GM04503 (cell line): ENCODE data around the gene ALCAM.
"Not testable (repeated sequence)": the region's sequence is repeated elsewhere in the genome, so short reads cannot be mapped to it uniquely, and the experiment has no call there.

Experiments used
- DNase-seq: peaks from one replicate; pipeline ENCODE4 v3.0.0-alpha.2; 2012; ENCODE audit warnings: low read depth

ALCAM gene

DNA sequence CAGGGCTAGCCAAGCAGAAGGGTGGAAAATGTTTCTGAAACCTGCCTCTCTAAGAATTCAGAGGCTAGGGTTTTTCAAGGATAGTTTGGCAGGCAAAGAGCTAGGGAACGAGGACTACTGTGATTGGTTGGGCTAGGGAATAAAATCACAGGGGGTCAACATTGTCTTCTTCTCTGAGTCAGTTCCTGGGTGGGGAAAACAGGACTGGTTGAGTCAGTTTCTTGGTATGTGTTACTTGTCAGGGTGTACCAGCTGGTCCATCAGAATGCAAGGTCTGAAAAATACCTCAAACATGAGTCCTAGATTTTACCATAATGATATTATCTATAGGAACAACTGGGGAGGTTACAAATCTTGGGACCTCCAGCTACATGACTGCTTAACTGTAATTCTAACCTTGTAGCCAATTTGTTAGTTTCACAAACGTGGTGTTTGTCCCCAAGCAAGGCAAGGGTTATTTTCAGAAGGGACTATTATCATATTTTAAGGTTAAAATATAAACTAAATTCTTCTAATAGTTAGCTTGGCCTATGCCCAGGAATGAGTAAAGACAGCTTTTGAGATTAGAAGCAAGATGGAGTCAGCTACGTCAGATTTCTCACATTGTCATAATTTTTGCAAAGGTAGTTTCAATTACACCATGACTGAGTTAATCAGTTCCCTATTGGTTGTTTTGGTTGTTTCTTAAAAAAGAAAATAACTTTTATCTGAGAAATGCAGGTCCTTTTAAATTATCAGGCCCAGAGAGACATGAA lies 231.5 kb downstream of the ALCAM start:
- peak; percentile 65 for DNase-seq

DNA sequence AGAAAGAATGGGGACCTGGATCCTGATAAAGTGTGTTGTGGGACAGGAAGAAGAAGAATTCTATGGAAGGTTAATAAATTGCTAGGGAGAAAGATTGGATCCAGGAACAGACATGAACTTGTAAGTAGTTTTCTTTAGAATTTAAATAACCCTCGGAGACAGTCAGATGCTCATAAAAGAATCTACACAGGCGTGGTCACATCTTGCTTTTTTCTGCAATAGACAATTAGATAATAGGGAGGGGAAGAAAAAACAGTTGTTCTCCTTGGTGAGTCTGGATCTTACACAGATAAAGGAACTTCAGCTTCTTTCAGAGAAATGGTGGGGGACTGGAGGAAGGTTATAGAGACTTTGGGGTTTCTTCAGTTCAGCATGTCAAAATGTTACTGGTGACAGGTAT lies 232.6 kb downstream of the ALCAM start:
- no peak for DNase-seq

DNA sequence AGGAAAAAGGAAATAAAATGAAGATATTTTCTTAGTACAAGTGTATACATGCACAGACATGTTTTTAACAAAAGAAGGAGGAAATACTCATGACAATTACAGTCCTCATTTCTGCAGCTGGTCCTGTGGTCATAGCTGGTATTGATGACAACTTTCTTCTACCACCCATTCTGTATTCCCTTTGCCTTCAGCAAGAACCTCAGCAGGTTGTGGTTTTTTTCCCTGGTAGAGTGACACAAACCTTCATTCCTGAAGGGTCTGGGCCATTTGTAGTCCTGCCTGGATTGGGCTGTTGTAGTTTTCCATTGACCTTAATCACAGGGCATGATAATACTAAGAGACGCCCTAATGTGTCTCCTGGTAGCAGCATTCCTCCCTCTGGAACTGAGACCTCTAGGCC lies 235.0 kb downstream of the ALCAM start:
- not testable (repeated sequence) for DNase-seq

DNA sequence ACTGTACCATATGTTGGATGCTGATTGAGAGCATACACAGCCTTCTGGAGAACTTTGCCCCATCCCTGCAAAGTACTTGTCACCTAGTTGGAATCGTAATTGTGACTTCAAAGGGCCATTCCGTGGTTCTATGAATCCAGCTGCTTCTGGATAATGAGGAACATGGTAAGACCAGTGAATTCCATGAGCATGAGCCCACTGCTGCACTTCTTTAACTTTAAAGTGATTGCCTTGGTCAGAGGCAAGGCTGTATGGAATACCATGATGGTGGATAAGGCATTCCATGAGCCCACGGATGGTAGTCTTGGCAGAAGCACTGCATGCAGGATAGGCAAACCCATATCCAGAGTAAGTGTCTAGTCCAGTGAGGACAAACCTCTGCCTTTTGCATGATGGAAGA lies 235.6 kb downstream of the ALCAM start:
- not testable (repeated sequence) for DNase-seq

DNA sequence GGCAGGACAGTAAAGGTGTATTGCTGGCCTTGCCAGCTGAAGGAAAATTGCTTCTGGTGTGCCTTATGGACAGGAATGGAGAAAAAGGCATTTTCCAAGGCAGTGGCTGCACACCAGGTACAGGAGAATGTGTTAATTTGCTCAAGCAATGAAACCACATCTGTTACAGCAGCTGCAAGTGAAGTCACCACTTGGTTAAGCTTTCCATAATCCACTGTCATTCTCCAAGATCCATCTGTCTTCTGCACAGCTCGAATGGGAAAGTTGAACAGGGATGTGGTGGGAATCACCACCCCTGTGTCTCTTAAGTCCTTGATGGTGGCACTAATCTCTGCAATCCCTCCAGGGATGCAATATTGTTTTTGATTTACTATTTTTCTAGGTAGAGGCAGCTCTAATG lies 236.8 kb downstream of the ALCAM start:
- DNase-seq = not testable (repeated sequence)

DNA sequence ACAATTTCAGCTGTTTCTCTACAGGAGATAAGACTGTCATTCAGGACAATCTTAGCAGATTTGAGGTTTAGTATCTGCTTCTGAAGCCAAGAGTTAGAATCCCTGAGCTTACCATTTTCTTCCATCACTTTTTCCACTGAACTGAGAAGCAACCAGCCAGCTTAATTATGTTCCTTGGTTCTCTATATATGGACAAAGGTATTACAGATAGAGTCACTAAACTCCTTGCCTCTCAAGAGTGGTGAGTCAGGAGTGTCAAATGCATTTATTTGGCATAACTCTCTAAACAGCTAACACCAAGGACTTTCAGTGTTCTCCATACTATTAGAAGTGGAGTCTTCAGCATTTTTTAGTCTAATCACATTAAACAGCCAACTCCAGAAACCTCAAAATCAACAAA lies 239.3 kb downstream of the ALCAM start:
- DNase-seq = no peak

DNA sequence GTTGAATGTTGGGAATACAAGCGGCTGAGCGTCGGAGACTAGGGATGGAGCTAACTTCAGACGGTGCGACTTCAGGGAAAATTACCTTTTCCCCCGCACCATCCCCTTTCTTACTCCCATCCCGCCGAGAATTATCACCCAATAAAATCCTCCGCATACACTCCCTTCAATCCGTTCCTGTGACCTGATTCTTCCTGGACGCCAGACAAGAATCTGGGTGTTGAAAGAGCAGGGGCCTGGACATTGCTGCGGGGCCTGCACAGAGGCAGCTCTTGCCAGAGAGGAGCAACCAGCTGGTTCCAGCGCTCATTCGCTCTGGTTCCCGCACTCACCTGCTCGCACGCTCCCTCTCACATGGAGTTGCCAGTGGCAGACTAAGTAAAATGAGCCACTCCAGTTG lies 241.9 kb downstream of the ALCAM start:
- DNase-seq = no peak

DNA sequence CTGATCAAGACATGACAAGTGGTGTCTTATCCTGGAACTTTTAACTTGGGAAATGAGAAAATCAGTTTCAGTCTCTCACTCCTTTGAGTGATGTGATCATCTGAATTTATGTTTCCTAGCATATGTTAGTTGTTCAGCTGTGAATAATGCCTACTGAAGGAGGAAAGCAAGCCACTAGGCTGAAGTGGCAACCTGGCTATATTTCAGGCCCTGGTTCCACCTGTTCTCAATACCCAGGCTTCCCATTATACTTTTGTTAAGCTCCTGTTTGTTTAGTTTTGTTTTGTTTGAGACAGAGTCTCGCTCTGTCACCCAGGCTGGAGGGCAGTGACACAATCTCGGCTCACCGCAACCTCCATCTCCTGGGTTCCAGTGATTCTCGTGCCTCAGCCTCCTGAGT lies 243.8 kb downstream of the ALCAM start:
- DNase-seq = no peak

DNA sequence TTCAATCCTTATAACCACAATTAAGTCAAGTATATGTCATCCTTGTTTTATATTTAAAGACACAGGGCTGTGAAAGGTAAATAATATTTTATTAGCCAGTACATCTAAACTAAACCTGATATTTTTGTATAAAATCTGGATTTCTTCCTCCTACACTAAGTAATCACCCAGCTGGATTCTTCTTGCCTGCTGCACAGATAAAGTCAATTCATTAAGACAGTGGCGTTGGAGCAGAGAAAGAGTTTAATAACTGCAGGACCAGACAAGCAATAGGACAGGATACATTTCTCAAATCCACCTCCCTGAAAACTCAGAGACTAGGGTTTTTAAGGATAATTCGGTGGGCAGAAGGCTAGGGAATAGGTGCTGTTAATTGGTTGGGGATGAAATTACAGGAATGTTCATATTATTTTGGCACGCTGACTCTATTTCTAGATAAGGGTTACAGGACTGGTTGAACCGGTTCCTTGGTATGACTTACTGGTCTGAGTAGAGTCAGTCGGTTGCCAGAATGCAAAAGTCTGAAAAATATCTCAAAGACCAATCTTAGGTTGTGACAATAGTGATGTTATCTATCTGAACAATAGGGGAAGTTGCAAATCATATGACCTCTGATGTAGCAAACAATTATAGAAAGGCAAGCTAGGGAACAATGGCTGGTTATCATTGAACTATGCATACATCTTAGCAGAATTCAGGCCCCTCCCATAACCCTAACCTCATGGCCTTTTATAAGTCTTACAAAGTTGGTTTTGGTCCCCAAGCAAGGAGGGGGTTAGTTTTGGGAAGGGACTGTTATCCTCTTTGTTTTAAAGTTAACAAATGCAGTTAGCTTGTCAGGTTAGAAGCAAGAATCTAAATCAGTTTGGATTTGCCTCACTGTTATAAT lies 244.8 kb downstream of the ALCAM start:
- no peak for DNase-seq

DNA sequence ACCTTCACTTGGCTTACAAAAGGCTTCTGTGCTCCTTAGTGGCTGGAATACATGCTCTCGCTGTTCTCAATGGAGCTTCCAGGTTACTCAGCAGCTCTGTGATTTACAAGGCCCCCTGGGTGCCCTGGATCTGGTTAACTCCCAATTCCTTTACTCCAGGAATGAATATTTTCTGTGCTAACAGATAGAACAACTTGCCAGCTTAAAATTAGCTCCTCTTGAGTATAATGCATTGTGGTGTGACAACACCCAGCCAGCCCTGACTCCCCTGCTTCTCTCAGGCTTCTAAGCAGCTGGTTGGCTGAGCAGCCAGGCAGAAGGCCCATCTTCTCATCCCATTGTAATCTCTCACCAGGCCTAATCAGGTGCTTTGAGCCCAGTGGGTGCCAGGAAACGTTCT lies 246.4 kb downstream of the ALCAM start:
- DNase-seq = peak; percentile 31

DNA sequence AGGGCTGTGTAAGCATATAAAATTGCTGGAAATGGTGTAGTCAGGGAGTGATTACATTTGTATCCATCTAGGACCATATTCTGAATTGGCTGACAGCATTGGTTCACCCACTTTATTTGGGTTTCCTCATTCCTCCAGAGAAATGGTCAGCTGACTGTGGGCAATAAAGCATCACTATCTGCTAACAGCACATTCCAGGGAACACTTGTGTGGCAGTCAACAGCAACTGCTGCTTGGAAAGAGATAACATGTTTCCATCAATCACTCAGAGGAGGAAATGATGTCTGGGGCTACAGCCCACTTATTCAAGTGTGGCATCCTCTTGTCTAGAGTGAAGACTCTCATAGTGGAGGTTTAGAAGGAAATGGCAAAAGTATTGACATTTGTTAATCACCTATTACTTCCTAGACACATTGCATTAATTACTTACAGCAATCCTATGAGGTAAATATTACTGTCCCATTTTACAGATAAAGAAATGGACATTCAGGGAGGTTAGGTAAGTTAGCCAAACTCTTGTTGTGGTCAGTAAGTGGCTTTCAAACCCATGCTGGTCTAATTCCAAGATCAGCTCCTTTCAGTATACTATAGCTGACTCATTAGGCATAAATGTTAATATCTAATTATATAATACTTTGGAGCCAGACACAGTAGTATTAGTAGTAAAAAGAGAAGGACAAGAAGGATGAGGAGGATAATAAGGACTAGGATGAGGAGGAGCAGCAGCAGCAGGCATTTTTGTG lies 247.8 kb downstream of the ALCAM start:
- no peak for DNase-seq

DNA sequence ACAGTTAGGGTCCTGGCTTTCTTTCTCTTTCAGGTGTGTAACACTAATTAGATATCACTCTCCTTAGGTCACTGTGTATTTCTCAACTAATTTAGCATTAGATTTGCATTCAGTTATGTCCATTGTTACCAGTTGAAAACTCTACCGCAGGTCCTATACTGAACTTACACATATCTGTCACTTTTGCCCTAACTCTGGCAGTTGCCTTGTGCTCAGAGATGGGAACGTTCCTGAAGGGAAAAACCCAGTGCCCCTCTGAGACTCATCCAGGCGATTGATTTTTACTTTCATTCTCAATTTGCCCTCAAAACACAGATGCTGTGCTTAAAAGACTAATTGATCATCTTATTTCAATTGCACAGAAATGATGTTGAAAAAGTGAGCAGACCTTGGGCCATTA lies 249.1 kb downstream of the ALCAM start:
- DNase-seq = no peak

DNA sequence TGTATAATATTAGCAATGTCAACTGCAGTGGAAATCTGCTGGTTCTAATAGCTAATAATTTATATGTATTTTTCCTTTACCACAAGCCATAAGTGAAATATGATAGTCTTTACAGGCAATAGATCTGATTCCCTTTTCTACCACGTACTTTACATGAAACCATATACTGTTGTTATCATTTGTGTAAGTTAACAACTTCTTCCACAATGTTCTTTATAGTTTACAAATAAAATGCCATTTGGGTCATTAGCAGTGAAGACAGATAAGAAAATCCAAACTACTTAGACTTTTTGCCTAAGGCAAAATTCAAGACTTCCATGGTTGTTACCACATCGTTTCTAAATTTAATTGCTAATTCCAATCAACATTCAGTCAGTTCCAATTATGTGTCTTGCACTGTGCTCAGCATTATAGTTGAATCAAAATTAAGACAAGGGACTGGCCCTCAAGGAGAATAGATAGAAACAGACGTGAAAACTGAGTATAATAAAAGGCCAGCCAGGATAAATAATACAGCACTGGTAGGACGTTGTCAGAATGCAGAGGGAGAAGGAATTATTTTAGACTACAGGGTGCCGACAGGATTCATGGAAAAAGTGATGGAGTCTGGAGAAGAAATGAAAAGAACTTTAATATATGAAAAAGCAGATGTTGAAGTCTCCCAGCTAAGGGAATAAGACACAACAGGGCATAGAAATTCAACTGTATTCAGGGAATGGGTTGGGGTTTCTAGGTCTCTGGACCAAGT lies 249.8 kb downstream of the ALCAM start:
- DNase-seq = no peak

DNA sequence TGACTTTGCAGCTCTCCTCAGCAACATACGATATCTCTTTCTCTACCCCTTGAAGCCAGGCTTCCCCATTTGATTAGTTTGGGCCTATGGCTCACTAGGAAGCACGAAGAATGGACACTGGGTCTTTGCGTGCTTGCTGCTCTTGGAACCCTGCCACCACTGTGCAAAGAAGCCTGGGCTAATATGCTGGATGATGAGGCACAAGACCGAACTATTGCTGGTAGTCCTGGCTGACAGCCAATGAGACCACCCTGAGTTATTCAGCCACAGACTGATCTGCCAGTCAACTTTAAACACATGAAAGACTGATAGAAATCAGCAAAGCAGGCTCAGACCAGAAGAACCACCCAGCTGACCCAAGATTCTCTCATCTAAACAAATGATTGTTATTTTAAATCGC lies 251.8 kb downstream of the ALCAM start:
- no peak for DNase-seq

DNA sequence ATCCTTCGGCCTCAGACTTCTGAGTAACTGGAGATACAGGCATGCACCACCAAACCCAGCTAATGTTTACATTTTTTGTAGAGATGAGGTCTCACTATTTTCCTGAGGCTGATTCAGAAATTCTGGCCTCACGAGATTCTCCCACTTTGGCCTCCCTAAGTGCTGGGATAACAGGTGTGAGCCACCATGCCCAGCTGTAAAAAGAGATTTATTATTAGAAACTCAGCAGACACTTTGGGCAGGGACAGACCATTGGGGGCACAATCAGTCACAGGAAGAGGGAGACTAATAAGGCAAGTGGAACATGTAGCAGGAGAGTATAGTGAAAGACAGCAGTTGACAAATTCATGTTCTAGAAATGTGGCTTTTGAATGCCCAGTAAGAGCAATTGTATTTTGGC lies 252.9 kb downstream of the ALCAM start:
- DNase-seq = no peak

DNA sequence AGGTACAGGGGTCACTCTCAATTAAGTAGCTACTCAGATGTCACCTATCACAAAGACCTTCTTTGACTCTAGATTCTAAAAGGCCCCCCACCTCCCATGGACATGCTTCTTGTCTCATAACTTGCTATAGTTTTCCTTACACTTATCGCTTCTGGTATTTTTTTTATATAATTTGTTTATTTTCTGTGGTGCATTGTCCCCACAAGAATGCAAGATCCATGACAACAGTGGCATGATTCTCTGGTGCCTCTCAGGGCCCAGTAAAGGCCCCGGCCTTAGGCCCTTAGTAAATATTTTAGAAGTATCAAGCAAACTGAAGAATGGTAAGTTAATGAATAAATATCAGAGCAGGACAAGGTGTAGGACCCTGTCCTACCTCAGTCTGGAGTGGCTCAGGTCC lies 253.5 kb downstream of the ALCAM start:
- no peak for DNase-seq

DNA sequence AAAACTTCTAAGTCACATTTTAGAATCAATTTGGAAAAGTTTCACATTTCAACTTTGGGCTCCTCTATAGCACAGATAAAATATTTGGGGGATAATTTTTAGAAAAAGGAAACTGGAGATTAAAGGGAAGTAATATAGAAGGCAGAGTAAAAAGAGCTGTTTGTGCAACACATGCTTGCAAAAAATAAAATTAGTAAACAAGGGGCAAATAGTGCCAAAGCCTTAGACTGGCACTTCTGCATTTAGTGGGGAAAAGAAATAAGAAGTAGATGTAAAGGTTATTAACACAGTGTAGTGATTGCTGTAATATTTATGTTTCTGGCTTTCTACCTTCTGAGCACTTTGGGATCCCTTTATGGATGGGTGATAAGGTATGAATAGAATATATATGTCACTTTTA lies 255.5 kb downstream of the ALCAM start:
- DNase-seq = no peak
